Caco-2 (cell line): ENCODE results near the gene SLC26A1. TPM values are rescaled to one million over a fixed set of nuclear protein-coding genes. Genes with fewer than 3 reads are reported as not detected.
A peak's percentile ranks its signal among the peaks of the same experiment; 100 is the strongest.

Source experiments
- BruUV-seq: library from RNA; stranded (reverse); fragments of 400-500 nt; replicated peaks from 2 replicates; lab custom pipeline; 2021; lab: Mats Ljungman, UMichigan
- CTCF ChIA-PET: fragments of 300-600 bp; sonication (Branson Sonifier 250); formaldehyde crosslinking; loops from one replicate; lab custom pipeline; 2022; ENCODE audit warnings: antibody characterized with exemption; lab: Charles Lee
- POLR2A ChIA-PET: fragments of 300-600 bp; sonication (Branson Sonifier 250); formaldehyde crosslinking; loops from one replicate; lab custom pipeline; 2022; ENCODE audit warnings: antibody characterized with exemption; lab: Charles Lee
- DNase-seq, 2 experiments: peaks; one replicate each; pipeline versions ENCODE4 v3.0.0 to v3.0.0-alpha.2; 2020 to 2022
- H3K27me3 ChIP-seq: replicated peaks from 2 replicates; pipeline ENCODE4 v1.6.0; 2011; ENCODE audit warnings: low read length; ENCODE audit not compliant: control insufficient read depth, insufficient read depth
- H3K36me3 ChIP-seq: 2 replicates; pipeline ENCODE4 v1.5.1; 2011; ENCODE audit warnings: low read length; ENCODE audit not compliant: control insufficient read depth, insufficient read depth
- H3K4me1 ChIP-seq: fragments of 250-450 bp; sonication (Bioruptor Pico); 2 replicates; pipeline ENCODE4 v1.5.1; 2020; ENCODE audit warnings: mild to moderate bottlenecking
- H3K4me3 ChIP-seq: 2 replicates; pipeline ENCODE4 v1.5.1; 2011; ENCODE audit warnings: low read depth, mild to moderate bottlenecking, control low read depth, low read length
- H3K9me3 ChIP-seq: fragments of 250-450 bp; sonication (Bioruptor Pico); 2 replicates; pipeline ENCODE4 v1.5.1; 2020; ENCODE audit warnings: mild to moderate bottlenecking, moderate library complexity
- H3K27ac Mint-ChIP-seq: one replicate; pipeline ENCODE4 v1.8.0; 2022; ENCODE audit warnings: mixed read lengths; ENCODE audit not compliant: unreplicated experiment
- H3K27me3 Mint-ChIP-seq: one replicate; pipeline ENCODE4 v1.8.0; 2022; ENCODE audit warnings: mixed read lengths; ENCODE audit not compliant: insufficient read depth, unreplicated experiment
- H3K36me3 Mint-ChIP-seq: one replicate; pipeline ENCODE4 v1.8.0; 2022; ENCODE audit warnings: mild to moderate bottlenecking, mixed read lengths; ENCODE audit not compliant: insufficient read depth, unreplicated experiment
- H3K4me1 Mint-ChIP-seq: one replicate; pipeline ENCODE4 v1.8.0; 2022; ENCODE audit warnings: low read depth, mixed read lengths; ENCODE audit not compliant: unreplicated experiment
- H3K4me3 Mint-ChIP-seq: one replicate; pipeline ENCODE4 v1.8.0; 2022; ENCODE audit warnings: mild to moderate bottlenecking, moderate library complexity, mixed read lengths; ENCODE audit not compliant: unreplicated experiment
- H3K9me3 Mint-ChIP-seq: one replicate; pipeline ENCODE4 v1.8.0; 2022; ENCODE audit warnings: mixed read lengths; ENCODE audit not compliant: unreplicated experiment
- CTCF ChIP-seq, 2 experiments: fragments of 200-600 bp in 1 of 2; IDR thresholded peaks; 1 replicate in 1 of 2; 2 replicates in 1 of 2; pipeline versions ENCODE4 v1.5.1 to v1.8.0; 2011 to 2022; ENCODE audit warnings: antibody characterized with exemption in 1 of 2, control low read depth in 1 of 2, inconsistent platforms in 1 of 2, low read depth in 1 of 2, low read length in 1 of 2, mild to moderate bottlenecking in 1 of 2, moderate library complexity in 1 of 2; ENCODE audit not compliant: insufficient read depth in 1 of 2, severe bottlenecking in 1 of 2, unreplicated experiment in 1 of 2
- intact Hi-C: fragments of 100-400 bp; cut with micrococcal nuclease; formaldehyde crosslinking; loops from one replicate; pipeline ENCODE4 v1.10.0; 2022; ENCODE audit not compliant: unreplicated experiment
- total RNA-seq: library from RNA; stranded (reverse); gene quantifications from 2 replicates; pipeline ENCODE4 v1.2.3, GENCODE V29; 2022

SLC26A1 gene
- total RNA-seq, 1 experiment from 2014 or later: 9.6 TPM

- peaks cover 13% of the 10 kb centered on the region for H3K4me1 ChIP-seq
- POLR2A ChIA-PET: no interaction called here
Observed at GRCh38 chr4:1010395-1011021, 17.3 kb upstream of the SLC26A1 start.

GRCh38 chr4:1009542-1010394, 16.6 kb upstream of the SLC26A1 start:
- peak; percentile 69 to 71 for DNase-seq
- no TSS peak for BruUV-seq
- H3K9me3 ChIP-seq: peaks cover 7% of the 10 kb centered on the region; the same call in 1 of the 2 replicates
- intact Hi-C loops: no loop called here
- no peaks in the 10 kb centered on the region for H3K27me3 ChIP-seq
- H3K36me3 Mint-ChIP-seq: peaks cover 16% of the 10 kb centered on the region
- CTCF ChIA-PET: no interaction called here
- H3K4me3 ChIP-seq: peak overlapping the region; percentile 73
- POLR2A ChIA-PET: no interaction called here
- peaks cover 6% of the 10 kb centered on the region for H3K4me1 Mint-ChIP-seq
- peaks cover 13% of the 10 kb centered on the region for H3K4me1 ChIP-seq
- H3K4me3 Mint-ChIP-seq: peak overlapping the region; percentile 79
- peak in 1 of 2 experiments; percentile 7 for TF ChIP-seq CTCF (IDR thresholded peaks at IDR 0.05; ENCODE audit: insufficient read depth in 1 of 2, low read depth in 1 of 2, low read length in 1 of 2, severe bottlenecking in 1 of 2, unreplicated experiment in 1 of 2)
- H3K27me3 Mint-ChIP-seq: peaks cover 3% of the 10 kb centered on the region
- peaks cover 10% of the 10 kb centered on the region for H3K9me3 Mint-ChIP-seq
- peak overlapping the region; percentile 78 for H3K27ac Mint-ChIP-seq
- no peaks in the 10 kb centered on the region for H3K36me3 ChIP-seq

More at GRCh38 chr4:1010395-1011021, 17.3 kb upstream of the SLC26A1 start:
- Mint-ChIP-seq H3K4me1 (peaks cover 6% of the 10 kb centered on the region), H3K36me3 (peaks cover 14% of the 10 kb centered on the region), H3K4me3 (peak overlapping the region; percentile 79), H3K27ac (peak overlapping the region; percentile 78), H3K9me3 (peaks cover 10% of the 10 kb centered on the region), H3K27me3 (peaks cover 3% of the 10 kb centered on the region)
- Histone ChIP-seq H3K36me3 (no peaks in the 10 kb centered on the region), H3K4me3 (peak overlapping the region; percentile 73), H3K27me3 (no peaks in the 10 kb centered on the region), H3K9me3 (peaks cover 7% of the 10 kb centered on the region; the same call in 1 of the 2 replicates)
- no peak for TF ChIP-seq CTCF (IDR thresholded peaks at IDR 0.05; ENCODE audit: insufficient read depth in 1 of 2, low read depth in 1 of 2, low read length in 1 of 2, severe bottlenecking in 1 of 2, unreplicated experiment in 1 of 2)
- BruUV-seq: no TSS peak
- intact Hi-C loops: no loop called here
- peak; percentile 56 to 62 for DNase-seq
- CTCF ChIA-PET: interaction anchor here (1.2 kb wide), 1 partner anchor 78 kb away, joined by 4 read pairs; the partner anchor contains the start of genes GAK and TMEM175

GRCh38 chr4:1008840-1009541, 15.8 kb upstream of the SLC26A1 start:
- intact Hi-C loops: no loop called here
- ChIA-PET CTCF (no interaction called here), POLR2A (no interaction called here)
- Histone ChIP-seq H3K4me1 (peaks cover 13% of the 10 kb centered on the region), H3K36me3 (no peaks in the 10 kb centered on the region), H3K27me3 (no peaks in the 10 kb centered on the region), H3K9me3 (peaks cover 7% of the 10 kb centered on the region; the same call in 1 of the 2 replicates), H3K4me3 (peak overlapping the region; percentile 71)
- H3K36me3 Mint-ChIP-seq: peaks cover 16% of the 10 kb centered on the region
- no peak overlapping the region for H3K27ac Mint-ChIP-seq
- peaks cover 3% of the 10 kb centered on the region for H3K27me3 Mint-ChIP-seq
- no TSS peak for BruUV-seq
- peak overlapping the region; percentile 79 for H3K4me3 Mint-ChIP-seq
- H3K4me1 Mint-ChIP-seq: peaks cover 6% of the 10 kb centered on the region
- no peak for TF ChIP-seq CTCF (IDR thresholded peaks at IDR 0.05; ENCODE audit: insufficient read depth in 1 of 2, low read depth in 1 of 2, low read length in 1 of 2, severe bottlenecking in 1 of 2, unreplicated experiment in 1 of 2)
- peaks cover 10% of the 10 kb centered on the region for H3K9me3 Mint-ChIP-seq
- peak; percentile 47 to 61 for DNase-seq
